WERI-Rb-1 (cell line): Measurements from ENCODE around the gene RPL21.
"Not testable (repeated sequence)": the region's sequence is repeated elsewhere in the genome, so short reads cannot be mapped to it uniquely, and the experiment has no call there.

Experiments used
- DNase-seq: peaks from one replicate; pipeline ENCODE4 v3.0.0-alpha.2; 2020
- H3K27ac ChIP-seq: fragments of 250-450 bp; sonication (Bioruptor Pico); 2 replicates; pipeline ENCODE4 v1.5.1; 2020; ENCODE audit warnings: mild to moderate bottlenecking, moderate library complexity
- H3K27me3 ChIP-seq: fragments of 250-450 bp; sonication (Bioruptor Pico); 2 replicates; pipeline ENCODE4 v1.5.1; 2021; ENCODE audit warnings: mild to moderate bottlenecking, low read depth, moderate library complexity; ENCODE audit not compliant: insufficient read depth, severe bottlenecking
- H3K36me3 ChIP-seq: fragments of 250-450 bp; sonication (Bioruptor Pico); 2 replicates; pipeline ENCODE4 v1.5.1; 2020; ENCODE audit warnings: mild to moderate bottlenecking, moderate library complexity
- H3K4me3 ChIP-seq: 2 replicates; pipeline ENCODE4 v1.5.1; 2011; ENCODE audit warnings: low read depth, mild to moderate bottlenecking, control low read depth, low read length
- H3K9me3 ChIP-seq: fragments of 250-450 bp; sonication (Bioruptor Pico); 2 replicates; pipeline ENCODE4 v1.5.1; 2021; ENCODE audit warnings: mild to moderate bottlenecking, moderate library complexity; ENCODE audit not compliant: severe bottlenecking
- CTCF ChIP-seq: IDR thresholded peaks from 2 replicates; pipeline ENCODE4 v1.5.1; 2011; ENCODE audit warnings: low read depth, mild to moderate bottlenecking, control low read depth, inconsistent platforms, low read length

RPL21 gene

GRCh38 chr13:27211771-27212364, 39.5 kb upstream of the RPL21 start:
- no peaks in the 10 kb centered on the region for H3K36me3 ChIP-seq
- H3K27ac ChIP-seq, result no peak overlapping the region
- DNase-seq, result no peak
- no peak for TF ChIP-seq CTCF
- H3K27me3 ChIP-seq, result no peaks in the 10 kb centered on the region
- H3K4me3 ChIP-seq, result no peak overlapping the region
- peaks cover 10% of the 10 kb centered on the region for H3K9me3 ChIP-seq

GRCh38 chr13:27213386-27213785, 38.0 kb upstream of the RPL21 start:
- H3K9me3 ChIP-seq, result peaks cover 10% of the 10 kb centered on the region
- not testable (repeated sequence) for H3K4me3 ChIP-seq, DNase-seq, H3K27me3 ChIP-seq, H3K27ac ChIP-seq, H3K36me3 ChIP-seq

- not testable (repeated sequence) for DNase-seq, H3K4me3 ChIP-seq, H3K27ac ChIP-seq, H3K27me3 ChIP-seq, H3K36me3 ChIP-seq
- peaks cover 18% of the 10 kb centered on the region for H3K9me3 ChIP-seq
Measured at GRCh38 chr13:27217791-27218190, 33.6 kb upstream of the RPL21 start.

GRCh38 chr13:27218861-27219260, 32.5 kb upstream of the RPL21 start:
- H3K4me3 ChIP-seq, DNase-seq, H3K36me3 ChIP-seq, H3K27ac ChIP-seq, H3K27me3 ChIP-seq: not testable (repeated sequence)
- peaks cover 20% of the 10 kb centered on the region for H3K9me3 ChIP-seq

- Histone ChIP-seq H3K4me3 (no peak overlapping the region), H3K27ac (no peak overlapping the region), H3K9me3 (peaks cover 22% of the 10 kb centered on the region), H3K27me3 (no peaks in the 10 kb centered on the region), H3K36me3 (no peaks in the 10 kb centered on the region)
- TF ChIP-seq CTCF, result no peak
- no peak for DNase-seq
Measured at GRCh38 chr13:27219611-27220010, 31.7 kb upstream of the RPL21 start.

DNA sequence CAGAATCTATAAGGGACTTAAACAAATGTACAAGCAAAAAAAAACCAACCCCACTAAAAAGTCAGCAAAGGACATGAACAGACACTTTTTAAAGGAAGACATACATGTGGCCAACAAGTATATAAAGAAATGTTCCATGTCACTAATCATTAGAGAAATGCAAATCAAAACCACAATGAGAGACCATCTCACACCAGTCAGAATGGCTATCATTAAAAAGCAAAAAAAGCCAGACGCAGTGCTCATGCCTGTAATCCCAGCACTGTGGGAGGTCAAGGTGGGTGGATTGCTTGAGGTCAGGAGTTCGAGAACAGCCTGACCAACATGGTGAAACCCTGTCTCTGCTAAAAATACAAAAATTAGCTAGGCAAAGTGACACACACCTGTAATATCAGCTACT, 29.3 kb upstream of the RPL21 start:
- DNase-seq, H3K36me3 ChIP-seq, H3K27me3 ChIP-seq, H3K4me3 ChIP-seq, H3K27ac ChIP-seq: not testable (repeated sequence)
- H3K9me3 ChIP-seq, result peaks cover 16% of the 10 kb centered on the region

GRCh38 chr13:27226991-27227390, 24.4 kb upstream of the RPL21 start:
- no peak for TF ChIP-seq CTCF
- H3K27ac ChIP-seq, result no peak overlapping the region

GRCh38 chr13:27228131-27228530, 23.2 kb upstream of the RPL21 start:
- Histone ChIP-seq H3K4me3 (no peak overlapping the region), H3K27ac (no peak overlapping the region), H3K9me3 (peaks cover 11% of the 10 kb centered on the region), H3K27me3 (no peaks in the 10 kb centered on the region), H3K36me3 (no peaks in the 10 kb centered on the region)
- DNase-seq, result no peak
- no peak for TF ChIP-seq CTCF

More at GRCh38 chr13:27226991-27227390, 24.4 kb upstream of the RPL21 start:
- no peaks in the 10 kb centered on the region for H3K27me3 ChIP-seq
- H3K4me3 ChIP-seq, result no peak overlapping the region
- no peak for DNase-seq
- no peaks in the 10 kb centered on the region for H3K36me3 ChIP-seq
- H3K9me3 ChIP-seq, result peaks cover 11% of the 10 kb centered on the region
